Activated CD4-positive, alpha-beta T cell treated with anti-CD3 and anti-CD28 coated beads for 1 hour (primary cell): ENCODE data around the gene SLC38A10.

Experiments used
- DNase-seq: peaks from one replicate; pipeline ENCODE4 v3.0.0-alpha.2; 2020

SLC38A10 gene

DNA sequence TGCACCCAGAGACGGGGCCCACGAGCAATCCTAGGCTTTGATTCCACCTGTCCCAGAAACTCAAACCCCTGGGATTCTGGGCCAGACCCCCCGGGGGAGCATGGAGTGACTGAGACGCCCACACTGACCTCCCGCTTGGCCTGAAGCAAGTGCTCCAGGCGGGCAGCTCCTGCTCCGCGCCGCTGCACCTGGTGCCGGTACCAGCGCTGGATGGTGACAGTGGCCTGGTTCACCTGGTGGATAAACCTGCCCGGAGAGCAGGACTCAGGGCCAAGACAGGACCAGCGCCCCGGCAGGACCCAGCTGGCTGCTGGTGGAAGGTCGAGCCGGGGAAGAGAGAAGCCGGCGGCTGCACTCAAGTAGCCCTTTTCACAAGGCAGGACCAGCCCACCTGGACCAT is 94.9 kb downstream of the SLC38A10 start:
- DNase-seq: no peak

DNA sequence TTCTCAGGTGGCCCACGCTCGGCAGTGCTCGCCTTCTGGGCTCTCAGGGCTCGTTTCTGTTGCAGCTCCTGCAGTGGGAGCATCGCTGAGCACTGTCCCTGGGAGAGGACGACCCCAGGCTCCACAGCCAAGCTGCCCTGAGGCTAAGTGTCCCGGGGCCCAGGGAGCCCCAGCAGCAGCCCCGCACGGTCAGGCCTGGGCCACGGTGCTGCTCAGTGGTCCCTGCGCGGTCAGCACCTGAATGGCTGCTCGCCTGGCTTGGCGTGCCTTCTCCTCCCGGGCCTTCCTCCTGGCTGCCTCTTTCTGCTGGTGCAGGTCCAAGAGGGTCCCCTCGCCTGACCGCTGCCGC is 95.7 kb downstream of the SLC38A10 start:
- DNase-seq: no peak

GRCh38 chr17:81198826-81199481 is 96.2 kb downstream of the SLC38A10 start:
- DNase-seq: no peak

DNA sequence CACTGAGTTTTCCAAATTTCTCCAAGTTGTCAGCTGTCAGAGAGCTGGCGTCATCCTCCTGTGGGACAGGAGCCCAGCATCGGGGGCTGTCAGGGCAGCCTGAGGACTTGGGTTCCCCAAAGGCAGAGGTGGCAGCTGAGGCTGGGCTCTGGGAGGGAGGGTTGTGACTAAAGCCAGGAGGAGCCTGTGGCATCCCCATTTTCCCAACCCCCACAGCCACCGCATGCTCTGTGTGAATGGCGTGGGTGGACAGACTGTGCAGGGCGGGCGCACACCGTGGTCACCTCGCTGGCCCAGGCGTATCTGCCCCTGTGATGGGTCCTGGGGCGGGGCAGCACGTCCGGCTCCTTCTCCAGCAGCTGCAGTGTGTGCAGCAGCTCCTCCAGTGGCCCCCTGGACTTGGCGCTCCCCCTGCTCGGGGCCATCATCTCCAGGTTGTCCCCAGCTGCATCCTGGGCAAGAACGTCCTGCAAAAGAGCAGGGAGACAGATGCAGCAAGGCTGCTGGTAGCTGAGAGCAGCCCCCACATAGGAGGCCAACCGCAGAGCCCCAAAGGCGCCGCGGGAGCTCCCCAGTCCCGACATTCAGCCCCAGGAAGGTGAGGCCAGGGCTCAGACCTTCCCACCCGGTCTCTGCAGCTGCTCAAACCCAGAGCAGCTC is 97.1 kb downstream of the SLC38A10 start:
- no peak for DNase-seq

DNA sequence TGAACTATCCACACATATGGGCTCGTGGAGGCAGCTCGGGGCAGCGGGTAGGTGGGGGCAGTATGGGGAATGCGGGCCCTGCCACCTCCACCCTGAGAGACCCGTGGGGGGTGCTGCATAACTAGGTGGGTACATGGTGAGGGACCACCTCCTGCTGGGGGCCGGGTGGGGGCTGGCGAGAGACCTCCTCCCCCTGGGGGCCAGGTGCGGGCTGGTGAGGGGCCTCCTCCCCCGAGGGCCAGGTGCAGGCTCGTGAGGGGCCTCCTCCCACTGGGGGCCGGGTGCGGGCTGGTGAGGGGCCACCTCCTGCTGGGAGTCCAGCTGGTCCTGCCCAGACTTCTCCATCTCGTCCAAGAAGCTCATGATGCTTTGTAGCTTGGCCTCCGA is 97.7 kb downstream of the SLC38A10 start:
- no peak for DNase-seq

- DNase-seq: no peak
Measured at GRCh38 chr17:81196505-81197408, 98.3 kb downstream of the SLC38A10 start.

- no peak for DNase-seq
Measured at GRCh38 chr17:81195941-81196495, 99.1 kb downstream of the SLC38A10 start.
